GM10248 (cell line): ENCODE measurements around the gene CORO2A.
"Not testable (repeated sequence)": the region's sequence is repeated elsewhere in the genome, so short reads cannot be mapped to it uniquely, and the experiment has no call there.

Experiments used
- CTCF ChIA-PET: fragments of 300-600 bp; sonication (Branson Sonifier 250); formaldehyde crosslinking; extraction: SDS; loops from one replicate; lab custom pipeline; 2021; ENCODE audit warnings: antibody characterized with exemption; lab: Yijun Ruan, JAX
- POLR2A ChIA-PET: fragments of 350-650 bp; sonication (Branson Sonifier 250); formaldehyde crosslinking; extraction: SDS; loops from one replicate; lab custom pipeline; 2020; ENCODE audit warnings: antibody characterized with exemption; lab: Yijun Ruan, JAX
- DNase-seq: peaks from one replicate; pipeline ENCODE4 v3.0.0; 2012; ENCODE audit errors: extremely low spot score
- CTCF ChIP-seq: IDR thresholded peaks from 2 replicates; pipeline ENCODE4 v1.5.1; 2012; ENCODE audit warnings: mild to moderate bottlenecking, low read depth; ENCODE audit errors: extremely low read depth, missing control alignments, control extremely low read depth

The CORO2A gene

GRCh38 chr9:98118640-98119601, 73.5 kb downstream of the CORO2A start, which contains the start of gene TRIM14:
TRIM14 (minus strand) TSS chr9:98119222; CDS start chr9:98119188, 34 bp downstream.
- TF ChIP-seq CTCF, result peak; percentile 32
- POLR2A ChIA-PET, result no interaction called here
- CTCF ChIA-PET, result interaction anchor here (0.6 to 5.8 kb wide), 26 partner anchors 9 to 672 kb away, joined by 3 to 36 read pairs (median 4); partner anchors contain the start of gene TBC1D2
- peak; percentile 84 for DNase-seq

- TF ChIP-seq CTCF, result peak; percentile 56
- ChIA-PET CTCF (interaction anchor here (0.6 to 5.8 kb wide), 24 partner anchors 8 to 673 kb away, joined by 3 to 36 read pairs (median 4); partner anchors contain the start of gene TBC1D2), POLR2A (no interaction called here)
- peak; percentile 78 for DNase-seq
Observed at GRCh38 chr9:98117984-98118639, 74.3 kb downstream of the CORO2A start.

- POLR2A ChIA-PET, DNase-seq: not testable (repeated sequence)
- CTCF ChIA-PET, result interaction anchor here (2.7 kb wide), 1 partner anchor 12 kb away, joined by 18 read pairs; no protein-coding TSS in a partner anchor
Observed at GRCh38 chr9:98117097-98117496, 75.3 kb downstream of the CORO2A start.

- ChIA-PET POLR2A (interaction anchor here (1.0 to 1.4 kb wide), 2 partner anchors 12 to 37 kb away, joined by 3 read pairs; no protein-coding TSS in a partner anchor), CTCF (interaction anchor here (1.2 to 4.8 kb wide), 8 partner anchors 10 to 185 kb away, joined by 3 to 36 read pairs (median 4); partner anchors contain the start of gene TRIM14)
- DNase-seq, result no peak
- no peak for TF ChIP-seq CTCF
Observed at GRCh38 chr9:98109052-98109451, 83.4 kb downstream of the CORO2A start.

- TF ChIP-seq CTCF, result no peak
- peak; percentile 50 for DNase-seq
- ChIA-PET POLR2A (interaction anchor here (0.5 to 1.4 kb wide), 3 partner anchors 12 to 38 kb away, joined by 3 read pairs; no protein-coding TSS in a partner anchor), CTCF (interaction anchor here (1.3 to 4.8 kb wide), 6 partner anchors 9 to 185 kb away, joined by 3 to 36 read pairs (median 4); partner anchors contain the start of gene TRIM14)
Observed at GRCh38 chr9:98108531-98109031, 83.9 kb downstream of the CORO2A start.

- ChIA-PET POLR2A (interaction anchor here (0.5 to 1.4 kb wide), 3 partner anchors 13 to 38 kb away, joined by 3 read pairs; no protein-coding TSS in a partner anchor), CTCF (interaction anchor here (1.3 to 4.8 kb wide), 4 partner anchors 8 to 34 kb away, joined by 3 to 36 read pairs (median 4); partner anchors contain the start of gene TRIM14)
- no peak for TF ChIP-seq CTCF
- no peak for DNase-seq
Observed at GRCh38 chr9:98107926-98108325, 84.5 kb downstream of the CORO2A start.
